ENCODE data around the gene RNF4. TPM values are rescaled to one million over a fixed set of nuclear protein-coding genes. Genes with fewer than 3 reads are reported as not detected.
"Not testable (repeated sequence)": the region's sequence is repeated elsewhere in the genome, so short reads cannot be mapped to it uniquely, and the experiment has no call there.

The RNF4 gene
- total RNA-seq, 1 experiment from 2014 or later = 28.3 TPM

DNA sequence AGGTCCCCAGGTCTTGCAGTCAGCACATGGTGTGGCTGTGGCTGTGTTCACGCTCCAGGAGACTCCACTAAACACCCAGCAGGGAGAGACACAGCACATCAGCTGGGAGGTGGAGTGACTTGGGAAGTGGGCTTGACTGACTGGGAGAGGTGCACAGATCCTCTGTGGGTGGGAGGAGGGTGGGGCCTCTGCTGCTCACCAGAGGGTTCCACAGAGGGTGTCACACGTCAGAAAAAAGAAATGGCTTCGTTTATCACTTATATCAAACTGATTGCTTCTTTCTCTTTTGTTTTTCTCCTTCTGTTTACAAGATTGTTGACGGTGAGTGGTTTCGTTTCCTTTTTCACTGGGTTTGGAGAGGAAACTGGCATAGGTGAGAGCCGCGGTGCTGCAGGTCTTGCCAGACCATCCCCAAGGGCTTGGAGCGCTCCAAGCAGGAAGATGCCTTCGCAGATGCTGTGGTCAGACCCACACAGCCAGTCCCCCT is 42.8 kb downstream of the RNF4 start:
- in situ Hi-C loops (cut with HindIII; ENCODE audit: low sequenced_read_pairs) = no loop called here
- DNase-seq (ENCODE audit: low spot score) = no peak

DNA sequence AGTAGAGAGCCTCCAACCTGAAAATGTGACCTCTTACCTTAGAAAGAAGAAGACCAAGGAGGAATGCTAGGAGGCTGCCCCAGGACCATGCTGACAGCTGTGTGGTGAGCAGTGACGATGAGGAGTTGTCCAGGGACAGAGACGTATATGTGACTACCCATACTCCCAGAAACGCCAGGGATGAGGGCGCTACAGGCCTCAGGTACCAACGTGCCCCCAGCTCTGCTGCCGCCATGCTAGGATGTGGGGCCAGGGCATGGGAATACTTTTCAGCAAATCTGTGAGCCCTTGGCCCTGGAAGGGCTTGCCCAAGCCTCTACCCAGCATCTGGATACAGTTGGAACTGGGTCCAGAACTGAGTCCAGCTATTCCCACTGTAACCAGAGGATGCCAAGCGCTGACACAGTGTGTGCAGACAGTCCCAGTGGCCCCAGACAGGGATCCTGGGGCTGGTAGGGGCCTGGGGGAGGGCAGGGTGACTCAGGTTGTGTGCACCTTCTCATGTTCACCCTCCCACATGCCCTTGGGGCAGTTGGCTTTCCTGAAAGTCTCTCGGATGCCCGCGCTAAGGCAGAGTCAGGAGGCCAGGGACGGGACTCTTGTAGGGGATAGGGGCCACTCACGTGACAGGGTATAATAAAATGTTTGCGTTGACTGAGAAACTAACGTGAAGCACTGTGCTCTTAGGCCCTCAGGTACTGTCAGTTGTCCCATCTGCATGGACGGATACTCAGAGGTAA is 43.7 kb downstream of the RNF4 start:
- in situ Hi-C loops (cut with HindIII; ENCODE audit: low sequenced_read_pairs) = no loop called here
- no peak for DNase-seq (ENCODE audit: low spot score)

DNA sequence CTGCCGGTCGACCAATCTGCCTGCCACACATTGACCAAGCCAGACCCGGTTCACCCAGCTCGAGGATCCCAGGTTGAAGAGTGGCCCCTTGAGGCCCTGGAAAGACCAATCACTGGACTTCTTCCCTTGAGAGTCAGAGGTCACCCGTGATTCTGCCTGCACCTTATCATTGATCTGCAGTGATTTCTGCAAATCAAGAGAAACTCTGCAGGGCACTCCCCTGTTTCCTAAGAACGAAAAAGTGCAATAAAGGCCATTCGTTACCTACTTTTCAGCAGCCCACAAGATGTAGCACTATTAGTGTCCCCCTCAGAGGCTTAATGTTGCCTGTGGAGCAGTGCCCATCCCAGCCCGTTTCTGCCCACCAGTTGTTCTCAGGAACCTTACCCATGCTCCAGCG is 45.3 kb downstream of the RNF4 start:
- in situ Hi-C loops (cut with HindIII; ENCODE audit: low sequenced_read_pairs); DNase-seq (ENCODE audit: low spot score): not testable (repeated sequence)

DNA sequence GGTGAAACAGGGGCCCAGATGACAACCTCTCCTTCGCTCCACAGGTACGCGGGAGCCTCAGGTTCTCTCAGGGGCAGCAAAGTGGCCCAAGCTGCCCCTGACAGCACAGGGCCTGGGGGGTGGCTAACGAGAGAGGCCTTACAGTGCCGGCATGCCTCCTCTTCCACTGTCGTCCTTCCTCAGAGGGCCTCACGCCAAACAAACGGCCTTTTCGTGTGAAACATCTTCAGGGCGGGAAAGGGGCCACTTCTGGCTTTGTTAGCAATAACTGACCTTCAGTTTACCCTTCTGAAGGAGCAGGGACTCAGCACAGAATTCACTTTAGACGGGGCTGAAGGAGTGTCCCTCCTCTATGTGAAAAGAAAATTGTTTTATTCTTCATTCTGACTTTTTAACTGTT is 46.0 kb downstream of the RNF4 start:
- DNase-seq (ENCODE audit: low spot score); in situ Hi-C loops (cut with HindIII; ENCODE audit: low sequenced_read_pairs): not testable (repeated sequence)

DNA sequence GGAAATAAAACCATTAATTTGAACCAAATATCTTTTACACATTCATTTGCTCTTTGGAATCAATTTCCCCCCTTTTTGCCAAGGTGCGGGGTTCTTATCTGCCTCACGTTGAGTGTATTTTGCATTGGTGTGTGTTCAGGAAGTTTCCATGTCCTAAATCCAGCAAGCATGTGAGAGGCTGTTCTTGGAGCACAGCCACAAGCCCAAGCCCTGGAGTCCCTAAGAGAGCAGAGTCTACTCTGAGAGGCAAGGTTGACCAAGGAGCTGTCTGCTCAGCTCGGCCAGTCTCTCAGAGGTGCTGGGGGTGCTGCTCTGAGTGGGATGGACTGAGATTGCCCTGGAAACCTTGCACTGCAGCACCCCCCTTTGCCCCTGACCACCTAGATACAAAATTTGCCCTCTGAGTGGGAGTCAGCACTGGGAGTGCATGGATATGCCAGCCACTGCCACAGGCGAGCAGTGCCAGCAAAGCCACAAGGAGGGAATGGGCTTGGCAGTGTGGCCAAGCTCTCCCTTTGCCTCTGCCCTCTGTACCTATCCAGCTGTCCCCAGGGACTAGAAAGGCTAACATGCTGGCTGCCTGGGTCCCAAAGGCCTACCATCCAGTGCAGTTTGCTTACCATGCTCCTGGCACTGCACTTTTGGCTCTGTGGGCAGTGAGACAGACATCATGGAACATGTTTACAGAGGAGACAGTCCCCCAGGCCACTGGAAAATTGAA is 47.1 kb downstream of the RNF4 start:
- DNase-seq (ENCODE audit: low spot score) = peak; percentile 34
- in situ Hi-C loops (cut with HindIII; ENCODE audit: low sequenced_read_pairs) = no loop called here

DNA sequence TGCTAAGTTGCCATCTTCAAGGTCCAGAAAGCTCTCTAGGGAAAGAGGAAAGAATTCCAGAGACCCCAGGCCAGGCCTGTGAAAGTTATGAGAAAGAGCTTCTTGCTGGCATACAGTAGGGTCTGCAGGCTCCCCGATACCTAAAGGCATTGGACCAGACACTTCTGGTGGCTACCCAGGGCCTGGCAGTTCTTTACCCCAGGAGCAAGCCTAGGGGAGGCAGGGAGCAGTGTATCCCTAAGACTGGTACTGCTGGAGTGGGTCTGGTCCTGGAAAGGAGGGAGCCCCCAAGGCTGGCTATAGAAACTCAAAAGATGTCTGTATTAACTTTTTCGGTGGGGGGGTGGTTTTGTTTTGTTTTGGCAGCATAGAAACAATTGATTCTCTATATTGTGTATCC is 47.7 kb downstream of the RNF4 start:
- in situ Hi-C loops (cut with HindIII; ENCODE audit: low sequenced_read_pairs) = no loop called here
- DNase-seq (ENCODE audit: low spot score) = no peak

DNA sequence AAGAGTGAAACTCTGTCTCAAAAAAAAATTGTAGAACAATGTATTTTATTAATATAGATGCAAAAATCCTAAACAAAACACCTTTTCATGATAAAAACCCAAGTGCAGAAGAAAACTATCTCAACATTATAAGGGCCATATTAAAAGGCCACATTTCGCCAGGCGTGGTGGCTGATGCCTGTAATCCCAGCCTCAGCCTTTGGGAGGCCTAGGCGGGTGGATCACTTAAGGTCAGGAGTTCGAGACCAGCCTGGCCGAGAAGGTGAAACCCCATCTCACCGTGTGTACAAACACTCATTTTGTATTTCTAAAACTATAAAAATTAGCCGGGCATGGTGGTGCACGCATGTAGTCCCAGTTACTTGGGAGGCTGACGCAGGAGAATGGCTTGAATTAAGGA is 57.7 kb downstream of the RNF4 start:
- no peak for DNase-seq (ENCODE audit: low spot score)
- in situ Hi-C loops (cut with HindIII; ENCODE audit: low sequenced_read_pairs) = no loop called here

DNA sequence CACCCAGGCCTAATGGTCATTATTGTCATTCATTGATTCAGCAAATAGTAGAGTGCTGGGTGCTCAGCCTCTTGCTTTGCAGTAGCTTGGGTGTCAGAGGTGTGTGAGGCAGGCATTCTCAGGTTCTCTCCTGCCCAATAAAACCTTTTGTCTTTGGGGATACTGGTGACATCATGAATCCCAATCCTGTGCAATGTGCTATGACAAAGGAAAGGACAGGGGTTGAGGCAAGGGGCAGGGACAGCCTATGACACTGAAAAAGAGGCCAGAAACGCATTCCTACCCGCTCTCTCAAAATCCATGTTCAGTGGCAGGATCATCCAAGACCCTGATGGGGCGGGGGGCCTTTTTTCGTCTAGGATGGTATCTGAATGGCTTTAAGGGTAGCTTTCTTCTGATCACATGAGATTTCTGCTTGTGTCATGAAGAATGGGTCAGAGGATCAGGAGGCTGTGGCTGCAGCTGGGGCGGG is 66.0 kb downstream of the RNF4 start:
- in situ Hi-C loops (cut with HindIII; ENCODE audit: low sequenced_read_pairs) = no loop called here
- peak; percentile 18 for DNase-seq (ENCODE audit: low spot score)

DNA sequence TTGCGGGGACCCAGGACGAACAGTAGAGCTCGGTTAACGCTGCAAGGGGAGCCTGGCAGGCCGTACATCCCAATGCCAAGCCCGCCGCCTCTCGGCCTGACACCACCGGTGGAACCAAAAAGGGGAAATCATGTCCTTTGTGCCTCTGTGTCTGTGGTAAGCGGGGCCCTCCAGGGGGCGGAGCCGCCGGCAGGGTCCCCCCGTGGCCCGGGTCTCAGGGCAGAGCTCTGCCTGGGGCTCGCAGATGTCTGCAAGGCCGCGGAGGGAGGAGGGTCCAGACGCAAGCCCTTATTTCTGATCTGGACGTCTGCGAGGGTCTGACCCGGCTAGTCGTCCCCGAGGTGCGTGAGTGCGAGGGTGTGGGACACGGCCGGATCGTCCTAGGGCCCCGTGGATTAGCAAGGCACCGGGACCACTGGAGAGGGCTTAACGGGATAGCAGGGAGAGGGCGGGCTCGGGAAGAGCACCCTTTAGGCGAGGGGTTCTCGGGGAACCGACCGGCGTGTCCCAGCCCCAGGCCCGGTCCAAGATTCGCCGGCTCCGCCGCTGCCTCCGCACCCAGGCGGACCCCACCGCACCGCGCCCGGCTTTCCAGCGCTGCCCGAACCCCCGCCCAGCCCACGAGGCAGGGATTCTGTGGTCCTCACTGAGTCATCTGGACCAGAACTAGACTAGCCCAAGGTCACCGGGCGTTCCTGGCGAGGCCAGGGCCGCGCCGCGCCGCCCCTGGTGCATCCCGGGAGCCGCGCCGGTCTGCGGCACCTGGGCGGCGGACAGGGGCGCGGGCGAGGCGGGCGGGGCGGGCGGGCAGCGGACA is 66.7 kb downstream of the RNF4 start:
- DNase-seq (ENCODE audit: low spot score) = peak; percentile 44
- in situ Hi-C loops (cut with HindIII; ENCODE audit: low sequenced_read_pairs) = no loop called here

DNA sequence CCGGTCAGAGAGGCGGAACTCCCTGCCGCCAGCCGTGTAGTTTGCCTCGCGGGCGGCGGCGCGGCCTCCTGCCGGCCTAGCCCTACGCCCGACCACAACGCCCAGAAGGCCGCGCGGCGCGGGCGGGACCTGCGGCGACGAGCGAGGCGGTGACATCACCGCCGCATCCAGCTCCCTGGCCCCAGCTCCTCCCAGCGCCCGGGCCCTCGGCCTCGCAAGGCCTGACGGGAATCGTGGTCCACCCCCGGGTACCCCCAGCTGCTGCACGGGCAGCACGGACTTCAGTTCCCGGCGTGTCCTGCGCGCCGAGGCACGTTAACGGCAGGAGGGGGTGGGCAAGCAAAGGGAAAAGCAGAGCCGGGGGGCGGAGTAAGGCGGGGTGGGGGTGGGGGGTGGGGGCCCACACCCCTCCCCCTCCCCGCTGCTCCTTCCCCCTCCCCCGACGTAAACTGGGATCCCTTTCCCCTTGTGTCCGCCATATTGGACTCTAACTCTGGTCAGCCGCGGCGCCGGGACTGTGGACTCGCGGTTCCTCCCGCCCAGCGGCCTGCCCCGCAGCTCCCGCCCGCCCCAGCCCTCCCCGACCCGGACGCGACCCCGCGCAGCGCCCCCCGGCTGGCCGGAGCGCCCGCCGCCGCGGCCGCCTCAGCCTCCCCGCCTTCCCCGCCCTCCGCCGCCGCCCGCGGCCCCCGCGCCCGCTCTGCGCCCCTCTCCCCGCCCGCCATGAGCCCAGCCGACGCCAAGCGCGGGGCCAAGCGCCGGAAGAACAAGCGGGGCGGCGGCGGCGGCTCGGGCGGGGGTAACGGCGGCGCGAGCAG is 67.5 kb downstream of the RNF4 start, which contains the start of gene FAM193A:
Gene FAM193A (plus strand): TSS at position 455 of the 818 bp plus-strand sequence. CDS start 269 bp downstream, at position 724.
- peak; percentile 99 for DNase-seq (ENCODE audit: low spot score)
- in situ Hi-C loops (cut with HindIII; ENCODE audit: low sequenced_read_pairs) = no loop called here

DNA sequence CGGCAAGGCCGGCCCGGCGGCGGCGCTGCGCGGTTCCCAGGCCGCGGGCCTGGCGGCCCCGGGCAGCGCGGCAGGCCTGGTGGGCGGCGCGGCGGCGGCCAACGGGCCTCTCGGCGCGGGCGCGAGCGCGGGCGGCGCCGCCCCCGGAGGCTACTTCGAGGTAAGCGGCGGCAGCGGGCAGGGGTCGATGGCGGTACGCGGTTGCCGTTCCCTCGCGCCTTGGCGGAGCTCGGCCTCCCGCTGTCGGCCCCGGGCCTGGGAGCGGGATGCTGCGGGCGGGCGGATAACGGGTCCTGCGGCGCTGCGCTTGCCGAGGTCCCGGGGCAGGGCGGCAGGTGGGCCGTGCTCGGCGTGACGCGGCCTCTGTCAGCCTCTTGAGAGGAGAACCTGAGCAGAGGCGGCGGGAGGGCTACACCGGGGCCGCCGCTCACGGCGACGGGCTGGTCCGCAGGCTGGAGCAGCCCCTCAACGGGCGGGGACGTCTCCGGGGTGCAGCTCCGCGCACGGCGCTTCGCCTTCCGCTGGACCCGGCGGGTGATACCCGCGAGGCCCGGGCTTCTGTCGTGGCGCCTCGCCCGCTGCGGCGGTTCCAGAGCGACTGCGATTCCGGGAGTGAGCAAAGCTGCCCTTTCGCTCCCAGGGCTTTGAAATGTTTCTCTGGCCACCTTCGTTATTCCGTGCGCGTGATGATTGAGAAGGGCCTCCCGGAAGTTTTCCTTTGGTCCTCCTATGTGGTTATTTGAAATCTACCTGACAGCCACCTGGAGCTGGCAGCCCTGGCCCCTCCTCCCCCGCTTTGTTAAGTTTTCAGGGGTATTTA is 68.3 kb downstream of the RNF4 start:
- DNase-seq (ENCODE audit: low spot score) = peak; percentile 44
- in situ Hi-C loops (cut with HindIII; ENCODE audit: low sequenced_read_pairs) = no loop called here

DNA sequence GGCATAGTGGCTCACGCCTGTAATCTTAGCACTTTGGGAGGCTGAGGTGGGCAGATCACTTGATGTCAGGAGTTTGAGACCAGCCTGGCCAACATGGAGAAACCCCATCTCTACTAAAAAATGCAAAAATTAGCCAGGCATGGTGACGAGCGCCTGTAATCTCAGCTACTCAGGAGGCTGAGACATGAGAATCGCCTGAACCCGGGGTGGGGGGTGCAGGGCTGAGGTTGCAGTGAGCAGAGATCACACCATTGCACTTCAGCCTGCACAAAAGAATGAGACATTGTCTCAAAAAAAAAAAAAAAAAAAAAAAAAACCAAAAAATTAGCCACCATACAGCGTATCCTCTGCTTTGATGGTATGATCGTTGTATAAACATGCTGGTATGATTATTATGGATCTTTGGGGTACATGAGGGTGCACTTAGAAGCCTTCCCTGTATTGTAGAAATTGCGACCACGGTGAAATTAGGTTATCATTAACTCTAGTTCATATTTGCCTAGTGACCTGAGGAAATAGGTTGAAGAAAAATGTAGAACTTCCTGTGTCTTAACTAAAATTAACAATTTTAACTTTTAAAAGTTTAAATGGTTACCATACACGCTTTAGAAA is 74.8 kb downstream of the RNF4 start:
- DNase-seq (ENCODE audit: low spot score); in situ Hi-C loops (cut with HindIII; ENCODE audit: low sequenced_read_pairs): not testable (repeated sequence)

DNA sequence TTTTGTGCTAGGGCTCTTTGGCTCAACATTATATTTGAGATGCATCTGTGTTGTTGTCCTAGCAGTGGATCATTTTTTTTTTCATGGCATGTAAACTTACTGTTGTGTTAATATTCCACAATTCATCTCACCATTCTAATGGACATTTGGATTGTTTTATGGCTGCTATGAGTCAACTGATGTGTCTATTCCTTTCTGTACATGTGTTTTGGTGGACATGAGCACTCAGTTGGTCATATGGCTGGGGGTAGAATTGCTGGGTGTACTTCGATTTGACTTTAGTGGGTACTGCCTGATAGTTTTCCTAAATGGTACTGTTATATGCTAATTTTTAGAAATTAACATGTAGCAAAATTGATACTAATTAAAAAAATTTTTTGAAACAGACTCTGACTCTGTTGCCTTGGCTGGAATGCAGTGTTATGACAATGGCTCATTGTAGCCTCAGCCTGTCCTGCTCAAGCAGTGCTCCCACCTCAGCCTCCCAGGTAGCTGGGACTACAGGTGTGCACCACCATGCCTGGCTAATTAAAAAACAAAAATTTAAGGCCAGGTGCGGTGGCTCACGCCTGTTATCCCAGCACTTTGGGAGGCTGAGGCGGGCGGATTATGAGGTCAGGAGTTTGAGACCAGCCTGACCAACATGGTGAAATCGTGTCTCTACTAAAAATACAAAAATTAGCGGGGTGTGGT is 76.6 kb downstream of the RNF4 start:
- no peak for DNase-seq (ENCODE audit: low spot score)
- in situ Hi-C loops (cut with HindIII; ENCODE audit: low sequenced_read_pairs) = no loop called here

DNA sequence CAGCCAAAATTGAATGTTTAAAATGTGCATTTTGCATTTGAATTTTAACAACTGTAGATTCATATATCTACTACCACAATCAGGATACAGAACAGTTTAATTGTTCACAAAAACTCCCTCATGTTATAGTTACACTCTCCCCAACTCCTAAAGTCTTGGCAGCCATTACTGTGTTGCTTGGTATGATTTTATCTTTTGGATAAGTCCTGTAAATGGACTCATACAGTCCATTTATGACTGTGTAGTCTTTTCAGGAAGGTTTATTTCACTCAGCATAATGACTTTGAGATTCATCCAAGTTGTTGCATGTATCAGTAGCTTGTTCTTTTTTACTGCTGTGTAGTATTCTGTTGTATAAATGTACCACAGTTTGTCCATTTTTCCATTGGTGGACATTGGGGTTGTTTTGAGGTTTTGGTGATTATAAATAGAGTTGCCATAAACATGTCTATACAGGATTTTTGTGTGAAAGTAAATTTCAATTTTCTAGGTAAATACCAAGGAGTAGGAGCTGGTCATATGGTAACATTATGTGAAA is 77.4 kb downstream of the RNF4 start:
- in situ Hi-C loops (cut with HindIII; ENCODE audit: low sequenced_read_pairs) = no loop called here
- no peak for DNase-seq (ENCODE audit: low spot score)

DNA sequence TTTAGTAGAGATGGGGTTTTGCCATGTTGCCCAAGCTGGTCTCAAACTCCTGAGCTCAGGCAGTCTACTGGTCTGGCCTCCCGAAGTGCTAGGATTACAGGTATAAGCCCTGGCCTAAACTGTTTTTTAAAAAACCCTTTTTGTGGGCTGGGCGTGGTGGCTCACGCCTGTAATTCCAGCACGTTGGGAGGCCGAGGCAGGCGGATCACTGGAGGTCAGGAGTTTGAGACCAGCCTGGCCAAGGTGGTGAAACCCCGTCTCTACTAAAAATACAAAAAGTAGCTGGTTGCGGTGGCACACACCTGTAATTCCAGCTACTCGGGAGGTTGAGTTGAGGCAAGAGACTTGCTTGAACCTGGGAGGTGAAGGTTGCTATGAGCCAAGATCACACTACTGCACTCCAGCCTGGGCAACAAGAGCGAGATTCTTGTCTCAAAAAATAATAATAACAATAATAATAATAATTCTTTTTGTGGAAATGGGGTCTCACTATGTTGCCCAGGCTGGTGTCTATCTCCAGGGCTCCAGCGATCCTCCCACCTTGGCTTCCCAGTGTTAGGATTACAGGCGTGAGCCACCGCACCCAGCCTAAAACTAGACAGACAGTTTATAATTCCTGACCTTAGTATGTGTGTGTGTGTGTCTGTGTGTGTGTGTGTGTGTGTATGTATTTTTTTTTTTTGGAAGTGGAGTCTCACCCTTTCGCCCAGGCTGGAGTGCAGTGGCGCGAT is 78.2 kb downstream of the RNF4 start:
- in situ Hi-C loops (cut with HindIII; ENCODE audit: low sequenced_read_pairs); DNase-seq (ENCODE audit: low spot score): not testable (repeated sequence)

DNA sequence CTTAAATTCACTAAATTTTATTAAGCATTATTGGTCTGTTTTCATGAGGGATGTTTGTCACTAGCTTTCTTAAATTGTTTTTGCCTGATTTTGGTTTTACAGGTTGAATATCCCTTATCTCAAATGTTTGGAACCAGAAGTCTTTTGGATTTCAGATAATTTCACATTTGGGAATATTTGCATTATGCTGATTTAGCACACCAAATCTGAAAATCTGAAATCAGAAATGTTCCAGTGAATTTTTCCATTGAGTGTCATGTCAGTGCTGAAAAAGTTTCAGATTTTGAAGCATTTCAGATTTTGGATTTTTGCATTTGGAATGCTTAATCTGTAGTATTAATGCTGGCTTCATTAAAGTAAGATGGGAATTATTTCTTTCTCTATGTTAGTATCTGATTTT is 82.2 kb downstream of the RNF4 start:
- no peak for DNase-seq (ENCODE audit: low spot score)
- in situ Hi-C loops (cut with HindIII; ENCODE audit: low sequenced_read_pairs) = no loop called here

All from G401 (cell line).